ENCODE results near the gene PPARGC1A. TPM values are rescaled to one million over a fixed set of nuclear protein-coding genes. Genes with fewer than 3 reads are reported as not detected.
A peak's percentile ranks its signal among the peaks of the same experiment; 100 is the strongest.

Gene PPARGC1A
- total RNA-seq, 1 experiment from 2014 or later = 0.18 TPM

DNA sequence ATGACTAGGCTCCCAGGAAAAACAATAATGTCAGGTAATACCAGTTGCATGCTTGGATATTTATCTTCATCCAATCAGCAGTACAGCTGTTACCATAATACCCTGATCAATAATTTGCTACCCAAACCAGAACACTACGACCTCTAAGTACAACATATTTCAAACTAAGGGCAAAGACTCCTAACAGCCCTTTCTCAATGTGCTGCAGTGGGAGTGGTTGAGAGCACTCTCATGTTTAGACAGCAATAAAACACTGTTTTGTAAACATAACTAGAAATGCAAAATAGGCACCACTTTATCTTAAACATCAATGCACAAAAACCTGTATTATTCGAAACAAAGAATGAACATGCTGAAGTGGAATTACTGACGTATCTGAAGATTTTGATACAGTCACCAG, 28.9 kb downstream of the PPARGC1A start:
- H3K4me3 ChIP-seq = no peak overlapping the region
- H3K36me3 ChIP-seq = no peaks in the 10 kb centered on the region
- H3K27ac ChIP-seq = no peak overlapping the region
- DNase-seq (ENCODE audit: low read depth in 1 of 2, low spot score in 2 of 2) = no peak
- H3K4me1 ChIP-seq (replicated peaks) = peaks cover 8% of the 10 kb centered on the region
- no peaks in the 10 kb centered on the region for H3K9me3 ChIP-seq (replicated peaks)
- H3K27me3 ChIP-seq (replicated peaks) = no peaks in the 10 kb centered on the region

- Histone ChIP-seq H3K27me3 (replicated peaks) (no peaks in the 10 kb centered on the region), H3K4me3 (no peak overlapping the region), H3K9me3 (replicated peaks) (no peaks in the 10 kb centered on the region), H3K4me1 (replicated peaks) (peaks cover 11% of the 10 kb centered on the region), H3K36me3 (no peaks in the 10 kb centered on the region), H3K27ac (no peak overlapping the region)
- no peak for DNase-seq (ENCODE audit: low read depth in 1 of 2, low spot score in 2 of 2)
Observed at GRCh38 chr4:23857367-23857959, 32.4 kb downstream of the PPARGC1A start.

DNA sequence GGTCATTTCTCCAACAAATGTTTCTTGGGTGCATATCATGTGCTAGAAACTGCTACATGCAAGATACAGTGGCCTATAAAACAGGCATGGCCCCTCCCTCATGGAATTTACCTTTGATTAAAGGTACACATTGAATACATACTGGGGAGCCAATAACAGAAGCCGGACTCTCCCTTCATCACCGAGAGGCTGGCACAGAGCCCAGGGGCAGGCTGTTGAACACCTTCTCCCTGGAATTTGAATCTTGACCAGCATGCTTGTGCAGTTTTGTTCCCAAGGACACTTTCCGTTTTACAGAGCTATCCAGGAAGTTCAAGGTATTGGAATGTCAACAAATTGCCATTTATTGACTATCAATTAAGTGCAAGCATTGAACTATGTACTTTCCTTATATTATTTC, 33.2 kb downstream of the PPARGC1A start:
- Histone ChIP-seq H3K9me3 (replicated peaks) (no peaks in the 10 kb centered on the region), H3K27ac (no peak overlapping the region), H3K4me1 (replicated peaks) (peaks cover 11% of the 10 kb centered on the region), H3K4me3 (no peak overlapping the region), H3K36me3 (no peaks in the 10 kb centered on the region), H3K27me3 (replicated peaks) (no peaks in the 10 kb centered on the region)
- no peak for DNase-seq (ENCODE audit: low read depth in 1 of 2, low spot score in 2 of 2)

DNA sequence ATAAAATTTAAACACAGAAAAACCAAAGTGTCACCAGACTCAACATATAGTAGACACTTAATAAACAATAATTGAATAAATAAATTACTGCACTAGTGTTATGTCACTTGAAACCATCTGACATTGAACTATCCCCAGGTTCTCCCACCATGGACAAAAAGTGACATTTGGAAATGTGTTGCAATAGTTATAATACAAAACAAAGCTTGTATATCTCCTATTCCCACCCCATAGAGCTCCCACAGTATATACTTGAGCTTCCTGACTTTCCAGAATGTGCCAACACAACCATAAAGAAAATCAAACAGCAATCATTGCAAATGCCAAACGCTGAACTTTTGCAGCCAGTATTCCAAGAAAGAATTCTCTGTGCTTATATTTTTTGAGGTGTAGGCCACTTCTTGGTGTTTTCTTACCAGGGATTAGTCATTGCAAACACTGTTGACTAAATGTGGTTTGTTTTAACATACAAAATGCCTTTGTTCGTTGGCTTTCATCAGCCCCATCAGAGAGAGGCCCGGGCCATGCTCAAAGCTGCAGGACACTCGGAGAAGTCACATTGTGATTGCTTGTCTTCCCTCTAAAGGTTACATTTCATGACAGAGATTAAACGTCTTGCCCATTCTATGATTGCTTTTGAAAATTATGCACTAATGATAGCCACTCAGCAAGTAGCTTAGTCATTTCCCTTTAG, 33.8 kb downstream of the PPARGC1A start:
- no peak overlapping the region for H3K27ac ChIP-seq
- H3K9me3 ChIP-seq (replicated peaks) = no peaks in the 10 kb centered on the region
- H3K36me3 ChIP-seq = no peaks in the 10 kb centered on the region
- peaks cover 11% of the 10 kb centered on the region for H3K4me1 ChIP-seq (replicated peaks)
- peak; percentile 35 to 40 for DNase-seq (ENCODE audit: low read depth in 1 of 2, low spot score in 2 of 2)
- no peak overlapping the region for H3K4me3 ChIP-seq
- H3K27me3 ChIP-seq (replicated peaks) = no peaks in the 10 kb centered on the region

DNA sequence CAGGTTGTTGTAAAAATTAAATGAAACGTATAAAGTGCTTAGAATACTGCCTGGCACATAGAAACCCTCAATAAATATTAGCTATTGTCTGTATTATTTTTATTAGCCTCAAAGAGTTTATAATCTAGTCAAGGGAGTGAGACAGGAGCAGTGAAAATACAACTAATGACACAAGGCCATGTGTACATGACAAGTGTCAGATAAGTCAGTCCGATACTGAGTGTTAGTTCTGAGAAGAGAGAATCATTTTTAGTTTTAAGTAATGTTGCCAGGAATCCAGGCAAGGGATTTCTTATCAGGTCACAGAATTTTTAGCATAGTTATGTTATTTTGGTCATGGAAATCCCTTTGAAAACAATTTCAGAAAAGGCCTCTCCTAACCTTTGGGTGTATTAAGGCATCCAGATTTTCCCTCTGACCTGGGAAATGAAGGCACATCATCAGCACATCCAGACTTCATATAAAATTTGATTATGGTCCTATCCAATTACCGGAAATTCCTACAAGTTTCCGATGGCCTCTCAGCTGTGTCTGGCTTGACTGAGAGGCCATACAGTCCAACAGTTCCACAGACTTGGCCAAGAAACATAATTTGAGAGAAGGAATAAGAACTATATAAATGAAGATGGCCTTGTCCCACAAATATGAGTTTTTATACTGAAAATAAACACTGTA, 35.7 kb downstream of the PPARGC1A start:
- Histone ChIP-seq H3K4me3 (no peak overlapping the region), H3K27ac (no peak overlapping the region), H3K9me3 (replicated peaks) (no peaks in the 10 kb centered on the region), H3K4me1 (replicated peaks) (peaks cover 11% of the 10 kb centered on the region), H3K27me3 (replicated peaks) (no peaks in the 10 kb centered on the region), H3K36me3 (no peaks in the 10 kb centered on the region)
- no peak for DNase-seq (ENCODE audit: low read depth in 1 of 2, low spot score in 2 of 2)

GRCh38 chr4:23851464-23851863, 38.4 kb downstream of the PPARGC1A start:
- no peak for DNase-seq (ENCODE audit: low read depth in 1 of 2, low spot score in 2 of 2)
- H3K36me3 ChIP-seq = no peaks in the 10 kb centered on the region
- H3K4me1 ChIP-seq (replicated peaks) = peaks cover 8% of the 10 kb centered on the region
- H3K9me3 ChIP-seq (replicated peaks) = no peaks in the 10 kb centered on the region
- no peak overlapping the region for H3K27ac ChIP-seq
- H3K27me3 ChIP-seq (replicated peaks) = no peaks in the 10 kb centered on the region
- no peak overlapping the region for H3K4me3 ChIP-seq

DNA sequence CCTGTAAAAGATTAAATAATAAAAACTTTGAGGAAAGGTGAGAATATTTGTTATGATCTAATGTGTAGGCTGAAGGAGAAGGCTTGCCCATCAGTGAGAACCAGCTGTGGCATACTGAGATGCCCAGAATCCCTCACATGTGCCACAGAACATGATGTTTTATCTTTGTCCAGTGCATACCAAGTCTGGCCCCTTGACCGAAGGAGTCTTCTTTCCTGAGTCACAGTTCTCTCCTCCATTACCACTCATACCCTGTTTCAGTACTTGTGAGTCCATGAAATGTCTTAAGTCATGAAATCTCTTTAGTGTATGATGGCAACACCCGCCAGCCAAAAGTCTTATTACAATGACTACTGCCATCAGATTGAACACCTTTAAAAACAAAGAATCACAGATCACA, 42.7 kb downstream of the PPARGC1A start:
- no peaks in the 10 kb centered on the region for H3K9me3 ChIP-seq (replicated peaks)
- H3K27me3 ChIP-seq (replicated peaks) = no peaks in the 10 kb centered on the region
- H3K4me3 ChIP-seq = no peak overlapping the region
- no peaks in the 10 kb centered on the region for H3K4me1 ChIP-seq (replicated peaks)
- no peak overlapping the region for H3K27ac ChIP-seq
- H3K36me3 ChIP-seq = no peaks in the 10 kb centered on the region
- DNase-seq (ENCODE audit: low read depth in 1 of 2, low spot score in 2 of 2) = no peak

DNA sequence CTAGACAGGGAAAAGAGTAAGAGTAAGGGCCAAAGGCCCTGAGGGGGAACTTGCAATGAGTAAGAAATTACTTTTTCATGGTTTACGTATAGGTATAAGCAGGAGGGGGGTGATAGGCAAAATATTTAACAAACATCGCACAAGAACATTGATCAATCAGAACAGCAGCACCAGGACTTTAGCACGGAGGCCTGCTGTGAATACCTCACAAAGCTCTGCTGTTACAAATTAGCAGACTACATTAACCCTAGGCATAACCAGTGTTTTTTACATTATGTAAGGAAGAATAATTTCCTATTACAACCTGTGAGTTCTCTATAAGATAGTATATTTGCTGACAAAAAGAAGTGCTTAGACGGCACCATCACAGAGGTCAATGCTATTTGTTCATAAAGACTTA, 44.9 kb downstream of the PPARGC1A start:
- Histone ChIP-seq H3K4me3 (no peak overlapping the region), H3K9me3 (replicated peaks) (no peaks in the 10 kb centered on the region), H3K36me3 (no peaks in the 10 kb centered on the region), H3K4me1 (replicated peaks) (no peaks in the 10 kb centered on the region), H3K27me3 (replicated peaks) (no peaks in the 10 kb centered on the region), H3K27ac (no peak overlapping the region)
- no peak for DNase-seq (ENCODE audit: low read depth in 1 of 2, low spot score in 2 of 2)

- no peaks in the 10 kb centered on the region for H3K4me1 ChIP-seq (replicated peaks)
- no peaks in the 10 kb centered on the region for H3K36me3 ChIP-seq
- no peaks in the 10 kb centered on the region for H3K27me3 ChIP-seq (replicated peaks)
- no peak overlapping the region for H3K27ac ChIP-seq
- H3K4me3 ChIP-seq = no peak overlapping the region
- no peak for DNase-seq (ENCODE audit: low read depth in 1 of 2, low spot score in 2 of 2)
- no peaks in the 10 kb centered on the region for H3K9me3 ChIP-seq (replicated peaks)
Observed at GRCh38 chr4:23839279-23839678, 50.6 kb downstream of the PPARGC1A start.

DNA sequence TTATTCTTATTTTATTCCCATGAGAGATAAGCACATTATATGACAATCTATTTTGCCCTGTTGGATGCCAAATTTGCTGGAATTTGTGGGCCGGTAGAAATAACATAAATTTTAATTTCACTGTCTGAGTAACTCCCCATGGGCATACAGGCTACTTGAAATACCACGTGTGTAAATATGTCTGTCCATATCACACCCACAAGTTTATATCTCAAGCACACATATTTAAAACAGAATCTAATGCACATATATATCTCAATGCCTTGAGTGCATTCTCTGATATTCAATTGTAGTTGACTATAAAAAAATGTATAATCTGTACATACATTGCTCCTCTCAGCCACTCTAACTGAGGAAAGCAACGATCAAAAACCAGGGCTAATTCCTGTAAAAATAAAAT, 51.2 kb downstream of the PPARGC1A start:
- Histone ChIP-seq H3K4me1 (replicated peaks) (no peaks in the 10 kb centered on the region), H3K36me3 (no peaks in the 10 kb centered on the region), H3K27ac (no peak overlapping the region), H3K9me3 (replicated peaks) (no peaks in the 10 kb centered on the region), H3K4me3 (no peak overlapping the region), H3K27me3 (replicated peaks) (no peaks in the 10 kb centered on the region)
- no peak for DNase-seq (ENCODE audit: low read depth in 1 of 2, low spot score in 2 of 2)

DNA sequence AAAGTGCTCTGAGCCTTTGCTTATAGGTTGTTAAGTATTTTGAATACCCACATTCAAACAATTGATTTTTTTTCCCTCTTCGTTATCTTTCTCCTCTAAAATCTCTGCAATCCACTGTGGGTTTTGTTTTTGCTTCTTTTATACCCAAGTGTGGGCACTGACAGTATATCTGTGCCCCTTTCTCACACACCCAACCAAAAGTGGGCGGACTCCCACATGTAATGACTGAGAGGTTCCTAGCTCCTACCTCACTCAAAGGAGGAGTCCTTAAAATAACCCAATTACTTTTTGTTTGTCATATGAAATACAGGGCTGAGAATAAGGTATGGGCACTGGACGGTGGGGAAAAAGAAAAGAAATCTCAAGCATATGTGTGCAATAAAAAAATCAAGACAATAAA, 51.7 kb downstream of the PPARGC1A start:
- Histone ChIP-seq H3K36me3 (no peaks in the 10 kb centered on the region), H3K4me1 (replicated peaks) (no peaks in the 10 kb centered on the region), H3K27me3 (replicated peaks) (no peaks in the 10 kb centered on the region), H3K9me3 (replicated peaks) (no peaks in the 10 kb centered on the region), H3K4me3 (no peak overlapping the region), H3K27ac (no peak overlapping the region)
- no peak for DNase-seq (ENCODE audit: low read depth in 1 of 2, low spot score in 2 of 2)

DNA sequence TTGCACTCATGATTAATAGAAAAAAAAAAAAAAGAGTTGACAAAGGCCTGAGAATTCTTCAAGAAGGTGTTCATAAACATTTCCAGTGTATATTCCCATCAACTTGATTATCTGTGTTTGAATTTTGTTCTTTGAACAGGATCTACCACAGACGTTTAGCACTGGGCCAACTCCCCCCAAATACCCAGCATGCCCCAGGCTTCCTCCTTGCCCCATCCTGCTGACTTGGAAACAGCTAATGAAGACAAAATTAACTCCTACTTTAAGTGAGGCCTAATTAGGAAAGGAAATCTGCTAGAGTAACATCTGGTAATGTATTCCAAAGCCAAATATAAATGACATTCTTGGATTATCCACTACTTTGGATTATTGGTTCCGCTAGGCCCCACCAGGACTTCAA, 52.5 kb downstream of the PPARGC1A start:
- H3K9me3 ChIP-seq (replicated peaks) = no peaks in the 10 kb centered on the region
- H3K36me3 ChIP-seq = no peaks in the 10 kb centered on the region
- H3K4me3 ChIP-seq = no peak overlapping the region
- H3K4me1 ChIP-seq (replicated peaks) = no peaks in the 10 kb centered on the region
- H3K27ac ChIP-seq = no peak overlapping the region
- DNase-seq (ENCODE audit: low read depth in 1 of 2, low spot score in 2 of 2) = no peak
- H3K27me3 ChIP-seq (replicated peaks) = no peaks in the 10 kb centered on the region

GRCh38 chr4:23835774-23836478, 53.9 kb downstream of the PPARGC1A start:
- no peak overlapping the region for H3K4me3 ChIP-seq
- no peaks in the 10 kb centered on the region for H3K9me3 ChIP-seq (replicated peaks)
- no peak for DNase-seq (ENCODE audit: low read depth in 1 of 2, low spot score in 2 of 2)
- no peaks in the 10 kb centered on the region for H3K36me3 ChIP-seq
- H3K27ac ChIP-seq = no peak overlapping the region
- no peaks in the 10 kb centered on the region for H3K4me1 ChIP-seq (replicated peaks)
- H3K27me3 ChIP-seq (replicated peaks) = no peaks in the 10 kb centered on the region

DNA sequence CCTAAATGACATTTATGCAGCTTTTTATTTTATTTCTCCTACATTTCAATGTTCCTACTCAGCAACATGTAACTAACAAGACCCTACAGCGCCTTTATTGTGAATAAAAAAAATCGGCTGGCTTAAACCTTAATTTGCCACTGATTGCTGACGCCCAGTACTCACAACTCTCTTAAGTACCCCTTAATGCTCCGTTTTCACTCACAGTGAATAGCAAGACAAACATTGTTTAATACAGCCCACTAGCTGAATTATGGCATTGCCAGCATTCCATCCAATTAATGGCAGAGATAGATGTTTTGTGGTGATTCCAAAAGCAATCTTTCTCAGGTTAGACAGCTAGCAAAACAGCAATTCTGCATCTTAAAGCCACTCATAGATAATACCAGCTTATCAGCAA, 61.1 kb downstream of the PPARGC1A start:
- Histone ChIP-seq H3K27ac (no peak overlapping the region), H3K27me3 (replicated peaks) (no peaks in the 10 kb centered on the region), H3K36me3 (no peaks in the 10 kb centered on the region), H3K4me1 (replicated peaks) (no peaks in the 10 kb centered on the region), H3K9me3 (replicated peaks) (no peaks in the 10 kb centered on the region), H3K4me3 (no peak overlapping the region)
- DNase-seq (ENCODE audit: low read depth in 1 of 2, low spot score in 2 of 2) = no peak
